Stimulated activated CD8-positive, alpha-beta memory T cell treated with anti-CD3 and anti-CD28 coated beads, Interleukin-7, amount 100 ng/mL, for 1 hour (primary cell): ENCODE measurements around the gene BBS5.
"Not testable (repeated sequence)": the region's sequence is repeated elsewhere in the genome, so short reads cannot be mapped to it uniquely, and the experiment has no call there.

Experiments
- DNase-seq, 2 donors: peaks; one replicate each; pipeline ENCODE4 v3.0.0-alpha.2; 2020; ENCODE audit warnings: low read depth in 2 of 2

The BBS5 gene

GRCh38 chr2:169479257-169480078, at the start of gene BBS5:
BBS5 (plus strand) TSS chr2:169479494; CDS start chr2:169479554, 60 bp downstream.
- DNase-seq, result peak; percentile 26 to 43

GRCh38 chr2:169431772-169432171, 47.5 kb upstream of the BBS5 start:
- DNase-seq, result not testable (repeated sequence)

DNA sequence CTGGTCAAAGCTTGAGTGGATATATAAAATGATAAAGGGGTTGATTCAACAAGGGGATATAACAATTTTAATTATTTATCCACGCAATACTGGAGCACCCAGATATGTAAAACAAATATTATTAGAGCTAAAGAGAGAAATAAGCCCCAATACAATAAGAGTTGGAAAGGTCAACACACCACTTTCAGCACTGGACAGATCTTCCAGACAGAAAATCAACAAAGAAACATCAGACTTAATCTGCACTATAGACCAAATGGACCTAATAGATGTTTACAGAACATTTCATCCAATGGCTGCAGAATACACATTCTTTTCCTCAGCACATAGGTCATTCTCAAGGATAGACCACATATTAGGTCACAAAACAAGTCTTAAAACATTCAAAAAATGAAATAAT, 45.1 kb upstream of the BBS5 start:
- DNase-seq, result not testable (repeated sequence)

DNA sequence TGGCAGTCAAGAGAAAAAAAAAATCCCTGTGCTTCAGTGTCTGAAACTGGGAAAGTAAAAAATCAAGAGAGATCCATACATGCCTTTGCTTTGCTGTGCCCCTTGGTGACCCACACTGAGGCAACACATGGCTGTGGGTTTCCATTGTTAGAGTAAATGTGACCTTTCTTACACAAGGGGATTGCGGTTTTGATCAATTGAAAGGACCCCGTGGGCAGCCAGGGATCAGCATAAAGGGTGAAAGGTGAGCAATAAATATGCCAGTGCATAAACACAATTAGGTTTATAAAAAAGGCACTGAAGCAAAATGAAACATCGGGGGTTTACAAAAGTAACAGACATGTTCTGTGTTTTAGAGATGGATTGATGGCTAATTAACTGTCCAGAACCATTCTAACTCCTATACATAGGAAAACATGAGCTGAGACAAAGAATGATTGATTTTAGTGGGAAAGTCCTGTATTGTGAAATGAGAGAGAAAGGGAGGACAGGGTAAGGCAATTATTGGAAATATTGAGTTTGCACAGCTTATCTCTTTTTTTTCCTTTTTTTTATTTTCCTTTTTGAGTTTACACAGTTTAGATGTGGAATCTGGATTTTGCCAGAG, 40.7 kb upstream of the BBS5 start:
- no peak for DNase-seq

GRCh38 chr2:169439900-169440299, 39.4 kb upstream of the BBS5 start:
- no peak for DNase-seq

- no peak for DNase-seq
Observed at GRCh38 chr2:169446452-169446851, 32.8 kb upstream of the BBS5 start.

GRCh38 chr2:169448316-169448715, 31.0 kb upstream of the BBS5 start:
- DNase-seq, result no peak

DNA sequence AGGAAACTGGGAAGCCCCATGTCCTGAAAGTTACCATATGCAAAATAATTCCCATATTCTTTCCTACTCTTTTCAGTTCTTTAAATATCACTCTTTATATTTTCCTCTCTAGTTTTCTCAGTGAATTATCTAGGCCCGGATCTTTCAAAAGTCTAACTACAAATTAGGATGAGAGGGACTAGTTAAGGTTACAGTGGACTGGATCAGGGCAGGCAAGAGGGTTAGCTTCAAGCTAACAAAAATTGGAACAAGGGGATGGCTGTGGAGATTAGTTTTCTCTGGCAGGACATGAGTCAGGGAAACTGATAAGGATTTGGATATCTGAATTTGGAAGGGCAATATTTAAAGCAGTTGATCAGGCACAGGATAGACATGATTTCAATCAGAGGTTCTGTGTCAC, 30.4 kb upstream of the BBS5 start:
- DNase-seq, result no peak

DNA sequence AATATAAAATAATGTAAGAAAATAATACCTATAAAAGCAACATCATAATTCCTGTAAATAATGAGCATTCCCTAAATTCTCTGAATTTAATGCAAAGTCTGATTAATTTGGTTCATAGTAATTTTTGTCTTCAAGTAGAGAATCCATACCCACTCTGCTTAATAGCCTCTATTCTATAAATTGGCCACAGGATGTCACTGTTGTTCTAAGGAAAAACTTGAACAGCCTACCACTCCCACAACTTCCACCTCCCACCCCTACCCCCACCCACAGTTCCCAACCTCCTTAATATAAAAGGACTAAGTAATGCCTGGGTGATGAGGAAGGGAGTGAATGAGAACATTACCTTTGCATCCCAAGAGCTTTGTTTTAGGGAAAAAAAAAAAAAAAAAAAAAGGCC, 27.2 kb upstream of the BBS5 start:
- no peak for DNase-seq

- not testable (repeated sequence) for DNase-seq
Observed at GRCh38 chr2:169453044-169453443, 26.2 kb upstream of the BBS5 start.

- DNase-seq, result no peak
Observed at GRCh38 chr2:169461143-169461542, 18.2 kb upstream of the BBS5 start.

DNA sequence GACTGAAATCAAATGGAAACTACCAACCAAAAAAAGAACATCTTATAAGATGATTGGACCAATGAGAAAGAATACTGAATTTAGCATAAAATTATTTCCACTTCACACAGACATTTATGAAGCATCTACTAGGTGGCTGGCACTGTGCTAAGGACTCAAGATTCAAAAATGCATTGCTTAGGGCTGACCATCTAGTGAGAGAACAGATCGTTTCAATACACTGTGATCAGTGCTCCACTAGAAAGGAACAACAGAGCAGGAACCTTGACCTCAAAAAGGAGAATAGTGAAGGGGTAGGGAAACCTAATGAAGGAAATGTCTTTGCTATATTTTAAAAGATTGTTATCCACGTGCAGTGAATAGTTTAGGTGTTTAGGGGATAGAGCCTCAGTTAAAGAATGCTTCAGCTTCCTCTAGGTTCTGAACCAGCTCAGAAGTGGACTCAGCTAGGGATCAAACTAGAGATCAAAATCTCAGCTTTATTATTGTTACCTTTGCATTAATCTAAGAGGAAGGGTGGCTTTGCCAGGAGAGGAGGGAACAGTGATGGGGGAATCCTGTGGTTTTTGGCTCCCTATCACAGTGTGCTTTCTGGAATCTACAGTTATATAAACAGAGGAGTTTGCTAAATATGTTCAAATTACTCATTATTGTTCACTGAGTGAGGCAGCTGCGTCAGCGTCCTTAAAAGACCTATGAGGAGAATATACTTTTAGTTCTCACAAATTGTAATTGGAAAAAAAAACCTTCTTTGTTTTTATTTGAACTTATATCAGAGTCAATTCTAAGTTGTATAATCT, 16.2 kb upstream of the BBS5 start:
- no peak for DNase-seq

DNA sequence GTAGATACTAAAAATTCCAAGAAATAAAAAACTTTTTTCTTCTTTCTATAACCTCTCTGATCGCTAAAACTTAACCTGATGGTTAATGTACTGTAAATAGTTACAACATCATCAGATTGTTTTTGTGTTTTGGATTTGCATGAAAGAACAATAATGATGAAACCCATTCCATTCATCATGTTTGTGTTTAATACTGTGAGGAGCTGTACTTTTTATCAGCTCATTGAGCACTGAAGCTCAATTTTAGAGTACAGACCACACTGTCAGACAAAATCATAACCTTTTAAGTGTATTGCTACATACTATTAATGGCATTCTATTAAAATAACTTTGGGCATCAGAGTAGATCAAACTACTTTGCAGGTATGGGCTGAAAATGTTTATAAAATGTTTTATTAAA, 14.8 kb upstream of the BBS5 start:
- no peak for DNase-seq

GRCh38 chr2:169464882-169465281, 14.4 kb upstream of the BBS5 start:
- DNase-seq, result no peak

DNA sequence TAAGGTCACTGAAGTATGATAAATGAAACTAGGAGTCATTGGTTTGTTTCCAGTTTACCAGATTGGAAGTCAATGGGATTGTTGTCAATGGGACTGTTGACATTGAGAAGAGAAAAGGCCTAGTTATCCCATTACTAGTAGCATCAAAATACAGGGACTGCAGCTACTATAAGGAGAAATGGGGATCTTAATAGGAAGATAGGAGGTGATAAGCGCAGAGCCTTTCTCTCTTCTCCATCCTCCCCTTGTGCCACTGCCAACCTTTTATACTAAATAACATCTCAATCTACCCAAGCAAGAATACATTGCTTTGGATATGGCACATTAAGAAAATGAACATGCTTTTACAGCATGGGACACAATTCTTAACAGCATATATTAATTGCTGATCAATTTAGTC, 10.5 kb upstream of the BBS5 start:
- DNase-seq, result no peak

GRCh38 chr2:169469952-169470572, 9.2 kb upstream of the BBS5 start:
- no peak for DNase-seq

- no peak for DNase-seq
Observed at GRCh38 chr2:169472249-169472648, 7.0 kb upstream of the BBS5 start.

DNA sequence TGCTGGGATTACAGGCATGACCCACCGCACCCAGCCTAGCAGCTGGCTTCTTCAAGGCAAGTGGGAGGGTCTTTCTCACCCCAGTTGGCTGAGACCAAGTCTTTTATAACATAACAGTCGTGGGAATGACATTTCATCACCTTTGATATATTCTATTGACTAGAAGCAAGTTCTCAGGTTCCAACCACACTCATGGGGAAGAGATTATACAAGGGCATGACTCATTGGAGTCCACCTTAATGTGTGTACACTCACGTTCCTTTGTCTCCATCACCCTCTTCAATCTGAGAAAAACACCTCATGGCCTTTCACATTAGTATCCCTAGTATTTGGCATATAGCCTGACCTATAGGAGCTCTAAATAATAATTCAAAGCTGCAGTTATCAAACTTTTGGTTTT, 2.8 kb upstream of the BBS5 start:
- no peak for DNase-seq

DNA sequence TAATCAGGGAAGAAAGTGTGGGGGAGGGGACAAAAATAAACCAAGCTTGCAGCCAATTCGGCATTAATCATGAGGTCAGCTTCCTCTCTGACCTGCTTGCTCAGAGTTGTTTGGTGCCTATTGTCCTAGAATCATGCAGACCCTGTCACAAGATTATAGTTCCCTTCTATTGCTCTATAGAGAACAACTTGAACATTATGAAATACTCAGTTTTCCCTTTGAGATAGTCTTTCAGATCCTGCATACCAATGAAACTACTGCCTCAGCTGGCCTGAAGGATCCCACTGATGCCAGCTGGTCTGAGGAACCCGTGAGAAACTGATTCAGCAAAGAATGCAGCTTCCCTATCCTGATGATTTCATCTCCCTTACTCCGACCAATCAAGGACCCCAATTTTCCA, 955 bp upstream of the BBS5 start:
- no peak for DNase-seq

GRCh38 chr2:169478745-169479256, 493 bp upstream of the BBS5 start:
- no peak for DNase-seq

DNA sequence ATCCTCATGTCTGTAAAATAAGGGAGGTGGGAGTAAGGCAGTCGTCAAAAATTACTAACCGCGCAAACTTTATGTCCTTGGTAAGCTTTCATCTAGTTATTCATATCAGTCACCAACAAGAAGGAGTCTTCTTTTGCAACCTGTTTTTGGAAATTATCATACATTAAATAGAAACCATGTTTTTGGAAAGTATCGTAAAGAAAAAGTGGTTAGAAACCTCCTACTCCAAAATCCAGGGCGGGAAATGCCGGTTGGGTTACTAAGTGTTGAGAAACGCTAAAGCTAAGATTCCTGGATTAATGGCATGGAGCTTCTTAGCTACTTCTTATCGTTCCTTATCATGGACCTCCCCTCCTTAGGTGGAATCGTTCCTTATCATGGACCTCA, 778 bp downstream of the BBS5 start:
- no peak for DNase-seq

DNA sequence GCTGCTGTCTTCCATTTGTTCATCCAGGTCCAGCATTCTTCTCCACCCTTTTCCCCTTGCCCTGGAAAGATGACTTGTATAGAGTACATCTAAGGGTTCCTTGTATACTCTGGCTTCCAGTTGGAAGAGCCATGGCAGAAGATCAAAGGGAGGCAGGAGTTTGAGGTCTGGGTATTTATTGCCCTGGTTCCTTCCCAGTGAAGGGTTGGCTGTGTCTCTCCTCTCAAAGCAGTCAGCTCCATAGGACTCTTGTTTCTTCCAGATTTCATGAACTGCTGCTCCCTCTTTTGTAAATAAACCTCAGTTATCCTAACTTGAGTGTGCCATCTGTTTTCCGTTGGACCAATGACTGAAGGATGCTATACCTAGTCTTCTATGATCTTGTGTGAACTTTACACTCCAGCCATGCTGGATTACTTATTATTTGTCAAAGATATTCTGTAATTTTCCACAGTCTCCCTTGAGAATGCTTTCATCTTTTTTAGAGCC, 6.4 kb downstream of the BBS5 start:
- DNase-seq, result no peak
